Panc1 (cell line): Measurements from ENCODE around the gene AMDHD2. TPM values are rescaled to one million over a fixed set of nuclear protein-coding genes. Genes with fewer than 3 reads are reported as not detected.

Experiments
- ATAC-seq: fragments of 200-7000 bp; cut with Tn5 transposase; 2 replicates; pipeline ENCODE4 v1.9.1; 2020; ENCODE audit warnings: mild to moderate bottlenecking, moderate library complexity
- BruUV-seq: library from RNA; stranded (reverse); fragments of 400-500 nt; replicated peaks from 2 replicates; lab custom pipeline; 2021; lab: Mats Ljungman, UMichigan
- CTCF ChIA-PET: fragments of 300-600 bp; sonication (Branson Sonifier 250); formaldehyde crosslinking; loops from one replicate; lab custom pipeline; 2022; ENCODE audit warnings: antibody characterized with exemption; lab: Charles Lee
- POLR2A ChIA-PET: fragments of 300-600 bp; sonication (Branson Sonifier 250); formaldehyde crosslinking; loops from one replicate; lab custom pipeline; 2022; ENCODE audit warnings: antibody characterized with exemption; lab: Charles Lee
- DNase-seq: peaks from one replicate; pipeline ENCODE4 v3.0.0-alpha.2; 2010; ENCODE audit warnings: low read depth, low spot score
- H3K27ac ChIP-seq: 2 replicates; pipeline ENCODE4 v1.5.1; 2011; ENCODE audit warnings: mild to moderate bottlenecking, low read length, inconsistent platforms
- H3K27me3 ChIP-seq: fragments of 200-500 bp; sonication (Bioruptor generic); 2 replicates; pipeline ENCODE4 v1.6.0; 2014; ENCODE audit warnings: low read length, inconsistent platforms; ENCODE audit not compliant: control insufficient read depth, insufficient read depth
- H3K36me3 ChIP-seq: fragments of 200-500 bp; sonication (Bioruptor generic); 2 replicates; pipeline ENCODE4 v1.5.1; 2014; ENCODE audit warnings: inconsistent platforms, mild to moderate bottlenecking, low read length, moderate library complexity; ENCODE audit not compliant: control insufficient read depth, insufficient read depth
- H3K4me1 ChIP-seq: 2 replicates; pipeline ENCODE4 v1.5.1; 2011; ENCODE audit warnings: inconsistent platforms, mild to moderate bottlenecking, low read length, moderate library complexity; ENCODE audit not compliant: control insufficient read depth, insufficient read depth
- H3K4me3 ChIP-seq, 2 experiments: 2 replicates each; pipeline ENCODE4 v1.5.1; 2011 to 2012; ENCODE audit warnings: low read depth in 2 of 2, low read length in 2 of 2, mild to moderate bottlenecking in 2 of 2, inconsistent platforms in 1 of 2, moderate library complexity in 1 of 2
- H3K9me3 ChIP-seq: fragments of 200-500 bp; sonication (Bioruptor generic); 2 replicates; pipeline ENCODE4 v1.5.1; 2014; ENCODE audit warnings: low read depth, mild to moderate bottlenecking, inconsistent platforms, low read length, moderate library complexity; ENCODE audit not compliant: control insufficient read depth, insufficient read depth
- POLR2AphosphoS5 ChIP-seq: IDR thresholded peaks from 2 replicates; pipeline ENCODE4 v1.6.1; 2012; ENCODE audit warnings: mild to moderate bottlenecking, low read depth, low read length, moderate library complexity
- SIN3A ChIP-seq: IDR thresholded peaks from 2 replicates; pipeline ENCODE4 v1.6.1; 2012; ENCODE audit warnings: low read depth, mild to moderate bottlenecking, low read length, moderate library complexity, borderline replicate concordance; ENCODE audit not compliant: insufficient read depth
- TCF7L2 ChIP-seq: IDR thresholded peaks from 2 replicates; pipeline ENCODE4 v1.6.1; 2011; ENCODE audit warnings: mild to moderate bottlenecking, low read depth, low read length, inconsistent platforms
- in situ Hi-C: cut with HindIII; loops from 2 replicates; pipeline ENCODE4 v1.10.0; 2016; ENCODE audit warnings: low sequenced_read_pairs, low pct_unique_long_range_greater_than_20kb
- intact Hi-C: fragments of 100-400 bp; cut with micrococcal nuclease; formaldehyde crosslinking; loops from one replicate; pipeline ENCODE4 v1.10.0; 2022; ENCODE audit not compliant: unreplicated experiment
- total RNA-seq: library from RNA; stranded (reverse); gene quantifications from one replicate; pipeline ENCODE4 v1.2.1, GENCODE V29; 2021; ENCODE audit not compliant: unreplicated experiment
- TF ChIP-seq, protein P1 (sequence below): fragments of 450-650 bp; IDR thresholded peaks from 2 replicates; pipeline ENCODE4 v1.5.1; 2017; ENCODE audit warnings: mild to moderate bottlenecking
- TF ChIP-seq, protein P2 (sequence below), 2 experiments: IDR thresholded peaks; 2 replicates each; pipeline ENCODE4 v1.6.1; 2011 to 2012; ENCODE audit warnings: low read depth in 2 of 2, control low read depth in 1 of 2, low read length in 1 of 2, mild to moderate bottlenecking in 1 of 2, moderate library complexity in 1 of 2; ENCODE audit not compliant: insufficient read depth in 1 of 2

Gene AMDHD2
- total RNA-seq, 1 experiment from 2014 or later: 87.5 TPM

DNA sequence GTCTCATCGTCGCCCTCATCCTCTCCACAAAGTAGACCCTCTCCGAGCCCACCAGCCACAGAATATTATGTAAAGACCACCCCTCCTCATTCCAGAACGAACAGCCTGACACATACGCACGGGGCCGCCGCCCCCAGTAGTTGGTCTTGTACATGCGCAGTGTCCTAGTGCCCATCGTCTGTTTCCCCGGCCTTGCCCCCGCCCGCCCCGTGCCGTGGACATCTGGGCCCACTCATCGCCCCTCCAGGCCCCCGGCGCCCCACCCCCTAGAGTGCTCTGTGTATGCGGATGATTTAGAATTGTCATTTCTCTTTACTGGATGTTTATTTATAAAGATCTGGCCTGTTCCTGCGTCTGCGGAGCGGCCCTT, 475 bp upstream of the AMDHD2 start:
- Histone ChIP-seq H3K9me3 (no peaks in the 10 kb centered on the region), H3K4me1 (peaks cover 42% of the 10 kb centered on the region), H3K36me3 (no peaks in the 10 kb centered on the region; the same call in 1 of the 2 replicates), H3K4me3 (peak overlapping the region in 1 of 2 experiments; percentile 36; a peak in 2 of 4 replicates), H3K27me3 (no peaks in the 10 kb centered on the region), H3K27ac (peak overlapping the region; percentile 61; the same call in 1 of the 2 replicates)
- ChIA-PET CTCF (interaction anchor here (0.6 to 0.8 kb wide), 3 partner anchors 18 to 147 kb away, joined by 3 to 5 read pairs (median 4); no protein-coding TSS in a partner anchor), POLR2A (no interaction called here)
- intact Hi-C loops: no loop called here
- in situ Hi-C loops: no loop called here
- TF ChIP-seq TCF7L2 (no peak), POLR2AphosphoS5 (no peak), SIN3A (no peak)
- TF ChIP-seq, protein P1, sequence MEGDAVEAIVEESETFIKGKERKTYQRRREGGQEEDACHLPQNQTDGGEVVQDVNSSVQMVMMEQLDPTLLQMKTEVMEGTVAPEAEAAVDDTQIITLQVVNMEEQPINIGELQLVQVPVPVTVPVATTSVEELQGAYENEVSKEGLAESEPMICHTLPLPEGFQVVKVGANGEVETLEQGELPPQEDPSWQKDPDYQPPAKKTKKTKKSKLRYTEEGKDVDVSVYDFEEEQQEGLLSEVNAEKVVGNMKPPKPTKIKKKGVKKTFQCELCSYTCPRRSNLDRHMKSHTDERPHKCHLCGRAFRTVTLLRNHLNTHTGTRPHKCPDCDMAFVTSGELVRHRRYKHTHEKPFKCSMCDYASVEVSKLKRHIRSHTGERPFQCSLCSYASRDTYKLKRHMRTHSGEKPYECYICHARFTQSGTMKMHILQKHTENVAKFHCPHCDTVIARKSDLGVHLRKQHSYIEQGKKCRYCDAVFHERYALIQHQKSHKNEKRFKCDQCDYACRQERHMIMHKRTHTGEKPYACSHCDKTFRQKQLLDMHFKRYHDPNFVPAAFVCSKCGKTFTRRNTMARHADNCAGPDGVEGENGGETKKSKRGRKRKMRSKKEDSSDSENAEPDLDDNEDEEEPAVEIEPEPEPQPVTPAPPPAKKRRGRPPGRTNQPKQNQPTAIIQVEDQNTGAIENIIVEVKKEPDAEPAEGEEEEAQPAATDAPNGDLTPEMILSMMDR: no peak
- TF ChIP-seq, protein P2, sequence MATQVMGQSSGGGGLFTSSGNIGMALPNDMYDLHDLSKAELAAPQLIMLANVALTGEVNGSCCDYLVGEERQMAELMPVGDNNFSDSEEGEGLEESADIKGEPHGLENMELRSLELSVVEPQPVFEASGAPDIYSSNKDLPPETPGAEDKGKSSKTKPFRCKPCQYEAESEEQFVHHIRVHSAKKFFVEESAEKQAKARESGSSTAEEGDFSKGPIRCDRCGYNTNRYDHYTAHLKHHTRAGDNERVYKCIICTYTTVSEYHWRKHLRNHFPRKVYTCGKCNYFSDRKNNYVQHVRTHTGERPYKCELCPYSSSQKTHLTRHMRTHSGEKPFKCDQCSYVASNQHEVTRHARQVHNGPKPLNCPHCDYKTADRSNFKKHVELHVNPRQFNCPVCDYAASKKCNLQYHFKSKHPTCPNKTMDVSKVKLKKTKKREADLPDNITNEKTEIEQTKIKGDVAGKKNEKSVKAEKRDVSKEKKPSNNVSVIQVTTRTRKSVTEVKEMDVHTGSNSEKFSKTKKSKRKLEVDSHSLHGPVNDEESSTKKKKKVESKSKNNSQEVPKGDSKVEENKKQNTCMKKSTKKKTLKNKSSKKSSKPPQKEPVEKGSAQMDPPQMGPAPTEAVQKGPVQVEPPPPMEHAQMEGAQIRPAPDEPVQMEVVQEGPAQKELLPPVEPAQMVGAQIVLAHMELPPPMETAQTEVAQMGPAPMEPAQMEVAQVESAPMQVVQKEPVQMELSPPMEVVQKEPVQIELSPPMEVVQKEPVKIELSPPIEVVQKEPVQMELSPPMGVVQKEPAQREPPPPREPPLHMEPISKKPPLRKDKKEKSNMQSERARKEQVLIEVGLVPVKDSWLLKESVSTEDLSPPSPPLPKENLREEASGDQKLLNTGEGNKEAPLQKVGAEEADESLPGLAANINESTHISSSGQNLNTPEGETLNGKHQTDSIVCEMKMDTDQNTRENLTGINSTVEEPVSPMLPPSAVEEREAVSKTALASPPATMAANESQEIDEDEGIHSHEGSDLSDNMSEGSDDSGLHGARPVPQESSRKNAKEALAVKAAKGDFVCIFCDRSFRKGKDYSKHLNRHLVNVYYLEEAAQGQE (IDR thresholded peaks at IDR 0.05; ENCODE audit: insufficient read depth in 1 of 2, low read depth in 2 of 2, low read length in 1 of 2): no peak
- ATAC-seq (peak; percentile 5), DNase-seq (no peak)
- no TSS peak for BruUV-seq

DNA sequence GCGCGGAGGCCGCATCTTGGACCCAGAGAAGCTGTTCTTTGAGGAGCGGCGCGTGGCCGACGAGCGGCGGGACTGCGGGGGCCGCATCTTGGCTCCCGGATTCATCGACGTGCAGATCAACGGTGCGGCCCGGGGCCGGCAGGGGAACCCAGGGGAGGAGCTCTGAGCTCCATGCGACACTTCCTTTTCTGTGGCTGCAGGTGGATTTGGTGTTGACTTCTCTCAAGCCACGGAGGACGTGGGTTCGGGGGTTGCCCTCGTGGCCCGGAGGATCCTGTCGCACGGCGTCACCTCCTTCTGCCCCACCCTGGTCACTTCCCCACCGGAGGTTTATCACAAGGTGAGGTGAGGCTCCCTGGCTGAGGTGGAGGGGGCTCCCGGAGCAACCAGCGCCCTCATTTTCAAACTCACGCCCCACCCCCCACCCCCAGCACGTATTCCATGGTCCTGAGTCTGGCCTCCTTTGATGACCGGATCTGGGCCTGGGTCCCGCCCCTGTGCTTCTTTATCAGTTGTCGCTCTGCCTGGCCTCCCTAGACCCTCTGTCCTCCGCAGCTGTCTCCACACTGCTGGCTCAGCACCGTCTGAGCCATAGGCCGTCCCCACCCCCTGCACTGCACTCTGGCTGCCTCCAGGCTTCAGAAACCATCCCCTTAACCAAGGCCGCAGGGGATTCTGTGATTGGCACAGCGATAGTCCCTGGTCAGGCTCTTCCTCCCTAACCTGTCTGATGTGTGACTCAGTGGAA, 787 bp downstream of the AMDHD2 start:
- peak overlapping the region; percentile 77 for H3K27ac ChIP-seq
- BruUV-seq: no TSS peak
- CTCF ChIA-PET: interaction anchor here (0.5 to 0.7 kb wide), 3 partner anchors 10 to 623 kb away, joined by 3 to 7 read pairs (median 6); partner anchors contain the start of gene CEMP1

More for the DNA sequence above, 787 bp downstream of the AMDHD2 start:
- intact Hi-C loops: no loop called here
- TF ChIP-seq TCF7L2 (no peak), POLR2AphosphoS5 (peak; percentile 19; the same call in 1 of the 2 replicates)
- ATAC-seq (peak; percentile 54), DNase-seq (no peak)
- H3K4me3 ChIP-seq: peak overlapping the region; percentile 65 to 77
- no peaks in the 10 kb centered on the region for H3K9me3 ChIP-seq
- in situ Hi-C loops: no loop called here
- no peaks in the 10 kb centered on the region; the same call in 1 of the 2 replicates for H3K36me3 ChIP-seq
- peaks cover 37% of the 10 kb centered on the region for H3K4me1 ChIP-seq
- POLR2A ChIA-PET: interaction anchor here (0.6 kb wide), 1 partner anchor 10 kb away, joined by 6 read pairs; the partner anchor contains the start of gene CEMP1
- no peaks in the 10 kb centered on the region for H3K27me3 ChIP-seq
